Heart right ventricle (tissue), 16 donors: ENCODE data around the gene IL17REL. TPM values are rescaled to one million over a fixed set of nuclear protein-coding genes. Genes with fewer than 3 reads are reported as not detected.
A peak's percentile ranks its signal among the peaks of the same experiment; 100 is the strongest.

Experiments used
- ATAC-seq, 8 donors: fragments of 200-7000 bp; cut with Tn5 transposase; one replicate each; pipeline ENCODE4 v1.9.1; 2020; ENCODE audit warnings: mild to moderate bottlenecking in 8 of 8, moderate library complexity in 8 of 8, moderate number of reproducible peaks in 1 of 8
- DNase-seq, 2 donors: peaks; one replicate each; pipeline ENCODE4 v3.0.0-alpha.2; 2020
- H3K27ac ChIP-seq, 10 donors: fragments of 200-600 bp; sonication (generic) in 2 of 10; one replicate each; pipeline versions ENCODE4 v1.5.0 to v1.8.0; 2020 to 2022; ENCODE audit warnings: mild to moderate bottlenecking in 3 of 10
- H3K27me3 ChIP-seq, 7 donors: fragments of 200-600 bp; one replicate each; pipeline ENCODE4 v1.8.0; 2021 to 2022; ENCODE audit warnings: mild to moderate bottlenecking in 2 of 7
- H3K36me3 ChIP-seq, 9 donors: fragments of 200-600 bp; sonication (generic) in 1 of 9; one replicate each; pipeline versions ENCODE4 v1.5.0 to v1.8.0; 2020 to 2022; ENCODE audit warnings: mild to moderate bottlenecking in 2 of 9
- H3K4me1 ChIP-seq, 9 donors: fragments of 200-600 bp; sonication (generic) in 1 of 9; one replicate each; pipeline versions ENCODE4 v1.5.0 to v1.8.0; 2020 to 2022; ENCODE audit warnings: mild to moderate bottlenecking in 4 of 9
- H3K4me3 ChIP-seq, 10 donors: fragments of 200-600 bp; sonication (generic) in 2 of 10; one replicate each; pipeline versions ENCODE4 v1.5.0 to v1.8.0; 2020 to 2022; ENCODE audit warnings: mild to moderate bottlenecking in 7 of 10, moderate library complexity in 2 of 10
- H3K9me3 ChIP-seq, 11 donors: fragments of 200-600 bp in 10 of 11; sonication (generic) in 2 of 11; one replicate each; pipeline versions ENCODE4 v1.5.0 to v1.8.0; 2013 to 2022; ENCODE audit warnings: mild to moderate bottlenecking in 2 of 11, control low read depth in 1 of 11, moderate library complexity in 1 of 11
- CTCF ChIP-seq, 9 donors: fragments of 200-600 bp; sonication (generic) in 2 of 9; IDR thresholded peaks; one replicate each; pipeline versions ENCODE4 v1.5.0 to v1.8.0; 2021 to 2022; ENCODE audit warnings: antibody characterized with exemption in 9 of 9, mild to moderate bottlenecking in 5 of 9, moderate library complexity in 1 of 9
- WGBS, 2 donors: extraction: QIAGEN DNeasy Blood & Tissue Kit; methylation state at CpG; one replicate each; pipeline ENCODE4 v1.1.7; 2013; ENCODE audit warnings: inconsistent platforms in 1 of 2; 5-methylcytosine and 5-hydroxymethylcytosine counted together
- intact Hi-C, 10 donors: fragments of 100-400 bp; cut with DNase I; formaldehyde crosslinking; loops; one replicate each; pipeline versions ENCODE4 v1.11.1 to v1.14.2; 2022
- polyA plus RNA-seq, 2 donors: library from polyadenylated mRNA; stranded (reverse); fragments of 200-250 nt; gene quantifications; one replicate each; pipeline ENCODE4 v1.2.3, GENCODE V29; 2013
- total RNA-seq, 10 donors: library from RNA; stranded (reverse); fragmentation: NEBNext Ultra II Directional in 3 of 10; extraction: Animal tissue kit (Norgen Biotek cat#: 25700) in 3 of 10; gene quantifications; one replicate each; pipeline versions ENCODE4 v1.2.1 to v1.2.4, GENCODE V29; 2021 to 2023
- donor health status: Arrhythmogenic right ventricular cardiomyopathy.
- donor health status: ischemic (EF 13 %, LVEDD 7.1; RV severe dilation, severe dysfunction).
- donor health status: healthy with polysubstance abuse.
- donor health status: DM: no; HTN: yes; CAD: no.
- donor health status: DM: no; HTN: no; CAD: no.
- donor health status: ischemic (EF 25% LVEDD 6.9; RV normal size, moderate dysfunction).
- donor health status: ischemic (EF 25% LVEDD 5.7; RV mildly dilated, moderate dysfunction).
- donor health status: healthy.
- donor health status: DM: yes; HTN: yes; CAD: no.
- donor health status: Ischemic cardiomyopathy.
- donor health status: ischemic (EF 35%, LVEDD 5.7; RV mildly dilated, moderate dysfunction).
- donor health status: nonischemic (EF 11% LVEDD 7.7; RV severe dilation, severe dysfunction).
- donor health status: DM: yes; HTN: yes; CAD: no.
- donor health status: PGD.
- donor health status: ischemic (EF 29% LVEDD 5.4; RV normal size, mild dysfunction).
- donor health status: nonischemic (EF 23%, LVEDD 6.1; RV moderate dilation, normal function).

Gene IL17REL
- total and polyA plus RNA-seq, 12 donors = 0.11 TPM; not detected in 11

GRCh38 chr22:50015451-50016307 is 3.1 kb upstream of the IL17REL start:
- no peak overlapping the region for H3K4me3 ChIP-seq
- no peaks in the 10 kb centered on the region for H3K9me3 ChIP-seq
- DNase-seq (no peak), ATAC-seq (no peak)
- intact Hi-C loops = no loop called here
- no peak for TF ChIP-seq CTCF (IDR thresholded peaks at IDR 0.05)
- H3K36me3 ChIP-seq = no peaks in the 10 kb centered on the region
- H3K27ac ChIP-seq = peak overlapping the region in 1 of 10 donors; percentile 56
- H3K27me3 ChIP-seq = peaks cover 27 to 80% (median 73%) of the 10 kb centered on the region in 7 donors
- 34% methylated on average over 26 to 30 of the region's 30 CpGs for WGBS, 2 donors
- peaks cover 0 to 10% (median 6%) of the 10 kb centered on the region in 9 donors for H3K4me1 ChIP-seq

GRCh38 chr22:50014655-50015401 is 2.3 kb upstream of the IL17REL start:
- Histone ChIP-seq H3K9me3 (no peaks in the 10 kb centered on the region), H3K27ac (peak overlapping the region in 1 of 10 donors; percentile 20), H3K4me1 (peaks cover 0 to 12% (median 6%) of the 10 kb centered on the region in 9 donors), H3K4me3 (peak overlapping the region in 1 of 10 donors; percentile 29), H3K27me3 (peaks cover 36 to 89% (median 82%) of the 10 kb centered on the region in 7 donors), H3K36me3 (no peaks in the 10 kb centered on the region)
- ATAC-seq (no peak), DNase-seq (no peak)
- WGBS, 2 donors = 3 to 4% methylated on average over 73 to 86 of the region's 91 CpGs
- no peak for TF ChIP-seq CTCF (IDR thresholded peaks at IDR 0.05)
- intact Hi-C loops = no loop called here

GRCh38 chr22:50014053-50014501 is 1.5 kb upstream of the IL17REL start:
- no peak for TF ChIP-seq CTCF (IDR thresholded peaks at IDR 0.05)
- Histone ChIP-seq H3K27me3 (peaks cover 39 to 92% (median 85%) of the 10 kb centered on the region in 7 donors), H3K36me3 (no peaks in the 10 kb centered on the region), H3K4me3 (no peak overlapping the region), H3K9me3 (no peaks in the 10 kb centered on the region), H3K27ac (no peak overlapping the region), H3K4me1 (peaks cover 0 to 12% (median 6%) of the 10 kb centered on the region in 9 donors)
- DNase-seq = no peak
- WGBS, 2 donors = 52 to 59% methylated on average over 16 of the region's 16 CpGs
- ATAC-seq = no peak
- intact Hi-C loops = no loop called here

- H3K36me3 ChIP-seq = no peaks in the 10 kb centered on the region
- intact Hi-C loops = no loop called here
- no peak overlapping the region for H3K27ac ChIP-seq
- peaks cover 0 to 12% (median 6%) of the 10 kb centered on the region in 9 donors for H3K4me1 ChIP-seq
- H3K27me3 ChIP-seq = peaks cover 39 to 83% (median 73%) of the 10 kb centered on the region in 7 donors
- H3K4me3 ChIP-seq = no peak overlapping the region
- 46 to 49% methylated on average over 18 of the region's 18 CpGs for WGBS, 2 donors
- DNase-seq (no peak), ATAC-seq (no peak)
- no peaks in the 10 kb centered on the region for H3K9me3 ChIP-seq
- TF ChIP-seq CTCF (IDR thresholded peaks at IDR 0.05) = no peak
Observed at GRCh38 chr22:50011447-50012210, 936 bp downstream of the IL17REL start.
